ENCODE data around the gene ZSWIM6. TPM values are rescaled to one million over a fixed set of nuclear protein-coding genes. Genes with fewer than 3 reads are reported as not detected.

ZSWIM6 gene
- total RNA-seq, 1 experiment from 2014 or later: 13.2 TPM

DNA sequence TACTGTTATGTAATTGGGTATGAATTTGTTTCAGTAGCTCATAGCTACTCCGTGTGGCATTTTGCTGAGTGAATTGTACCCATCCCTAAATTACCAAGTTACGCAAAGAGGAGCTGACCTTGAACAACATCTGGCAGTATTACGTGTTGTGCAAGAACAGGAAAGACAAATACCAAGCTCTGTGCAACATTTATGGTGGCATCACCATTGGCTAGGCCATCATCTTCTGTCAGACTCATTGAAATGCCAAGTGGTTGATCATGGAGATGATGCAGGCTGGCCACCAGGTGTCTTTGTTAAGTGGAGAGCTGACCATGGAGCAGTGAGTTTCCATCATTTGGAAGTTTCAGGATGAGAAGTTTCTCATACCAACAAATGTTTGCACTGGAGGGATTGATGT, 15.0 kb downstream of the ZSWIM6 start:
- Mint-ChIP-seq H3K36me3 (ENCODE audit: insufficient read depth, unreplicated experiment) (no peaks in the 10 kb centered on the region), H3K27ac (ENCODE audit: unreplicated experiment) (no peak overlapping the region), H3K27me3 (ENCODE audit: unreplicated experiment) (no peaks in the 10 kb centered on the region), H3K9me3 (ENCODE audit: low read depth, unreplicated experiment) (no peaks in the 10 kb centered on the region), H3K4me3 (ENCODE audit: low read depth, unreplicated experiment) (no peak overlapping the region), H3K4me1 (ENCODE audit: low read depth, unreplicated experiment) (peaks cover 14% of the 10 kb centered on the region)
- CTCF ChIA-PET: interaction anchor here (0.6 kb wide), 1 partner anchor 291 kb away, joined by 3 read pairs; no protein-coding TSS in a partner anchor
- intact Hi-C loops (cut with micrococcal nuclease; ENCODE audit: unreplicated experiment): no loop called here
- TF ChIP-seq, protein P1, sequence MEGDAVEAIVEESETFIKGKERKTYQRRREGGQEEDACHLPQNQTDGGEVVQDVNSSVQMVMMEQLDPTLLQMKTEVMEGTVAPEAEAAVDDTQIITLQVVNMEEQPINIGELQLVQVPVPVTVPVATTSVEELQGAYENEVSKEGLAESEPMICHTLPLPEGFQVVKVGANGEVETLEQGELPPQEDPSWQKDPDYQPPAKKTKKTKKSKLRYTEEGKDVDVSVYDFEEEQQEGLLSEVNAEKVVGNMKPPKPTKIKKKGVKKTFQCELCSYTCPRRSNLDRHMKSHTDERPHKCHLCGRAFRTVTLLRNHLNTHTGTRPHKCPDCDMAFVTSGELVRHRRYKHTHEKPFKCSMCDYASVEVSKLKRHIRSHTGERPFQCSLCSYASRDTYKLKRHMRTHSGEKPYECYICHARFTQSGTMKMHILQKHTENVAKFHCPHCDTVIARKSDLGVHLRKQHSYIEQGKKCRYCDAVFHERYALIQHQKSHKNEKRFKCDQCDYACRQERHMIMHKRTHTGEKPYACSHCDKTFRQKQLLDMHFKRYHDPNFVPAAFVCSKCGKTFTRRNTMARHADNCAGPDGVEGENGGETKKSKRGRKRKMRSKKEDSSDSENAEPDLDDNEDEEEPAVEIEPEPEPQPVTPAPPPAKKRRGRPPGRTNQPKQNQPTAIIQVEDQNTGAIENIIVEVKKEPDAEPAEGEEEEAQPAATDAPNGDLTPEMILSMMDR (IDR thresholded peaks at IDR 0.05; ENCODE audit: unreplicated experiment): no peak
- DNase-seq: no peak
- no TSS peak for BruUV-seq (replicated peaks)

DNA sequence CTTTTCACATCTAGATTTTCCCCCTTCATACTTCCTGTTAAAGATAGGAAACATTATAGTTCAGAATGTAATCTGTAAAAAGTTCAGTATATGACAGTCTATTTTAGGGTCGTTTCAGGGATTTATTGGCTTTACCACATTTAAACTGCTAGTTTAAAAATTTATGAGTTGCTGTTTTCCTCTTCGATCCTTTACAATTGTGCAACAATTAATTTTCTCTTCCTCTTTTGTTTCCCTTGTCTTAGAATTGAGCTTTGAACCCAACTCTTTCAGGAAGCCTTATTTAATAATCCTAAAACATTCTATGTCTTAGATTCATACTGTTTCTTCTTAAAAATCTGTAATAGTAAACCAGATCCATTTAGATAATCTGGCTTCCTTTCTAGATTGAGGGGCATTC, 16.4 kb downstream of the ZSWIM6 start:
- H3K36me3 Mint-ChIP-seq (ENCODE audit: insufficient read depth, unreplicated experiment): no peaks in the 10 kb centered on the region
- H3K27me3 Mint-ChIP-seq (ENCODE audit: unreplicated experiment): no peaks in the 10 kb centered on the region
- no peak overlapping the region for H3K27ac Mint-ChIP-seq (ENCODE audit: unreplicated experiment)
- no TSS peak for BruUV-seq (replicated peaks)
- H3K4me1 Mint-ChIP-seq (ENCODE audit: low read depth, unreplicated experiment): peaks cover 26% of the 10 kb centered on the region
- CTCF ChIA-PET: interaction anchor here (0.6 to 0.7 kb wide), 2 partner anchors 41 to 44 kb away, joined by 3 to 6 read pairs; no protein-coding TSS in a partner anchor
- TF ChIP-seq, protein P1 (IDR thresholded peaks at IDR 0.05; ENCODE audit: unreplicated experiment): no peak
- H3K9me3 Mint-ChIP-seq (ENCODE audit: low read depth, unreplicated experiment): no peaks in the 10 kb centered on the region
- intact Hi-C loops (cut with micrococcal nuclease; ENCODE audit: unreplicated experiment): no loop called here
- no peak for DNase-seq
- no peak overlapping the region for H3K4me3 Mint-ChIP-seq (ENCODE audit: low read depth, unreplicated experiment)

DNA sequence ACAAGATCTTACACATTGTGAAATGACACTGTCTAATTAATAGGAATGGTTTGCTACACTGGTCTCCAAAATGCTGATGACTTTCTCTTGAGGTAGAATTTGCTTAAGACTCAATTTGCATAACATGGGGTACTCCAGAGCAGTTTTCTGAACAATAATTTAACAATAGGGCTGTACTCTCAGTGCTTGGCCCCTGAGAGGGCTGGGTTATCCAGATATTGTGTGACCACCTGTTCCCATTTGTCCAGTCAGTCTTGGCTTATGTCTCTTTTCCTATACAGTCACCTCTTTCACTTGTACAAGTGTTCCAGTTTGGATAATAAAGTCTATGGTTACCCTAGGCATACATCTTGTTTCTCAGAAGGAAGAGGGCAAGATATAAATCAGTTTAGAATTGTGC, 17.9 kb downstream of the ZSWIM6 start:
- no peak for DNase-seq
- Mint-ChIP-seq H3K27me3 (ENCODE audit: unreplicated experiment) (no peaks in the 10 kb centered on the region), H3K36me3 (ENCODE audit: insufficient read depth, unreplicated experiment) (no peaks in the 10 kb centered on the region), H3K4me3 (ENCODE audit: low read depth, unreplicated experiment) (no peak overlapping the region), H3K27ac (ENCODE audit: unreplicated experiment) (no peak overlapping the region), H3K9me3 (ENCODE audit: low read depth, unreplicated experiment) (no peaks in the 10 kb centered on the region), H3K4me1 (ENCODE audit: low read depth, unreplicated experiment) (peaks cover 26% of the 10 kb centered on the region)
- CTCF ChIA-PET: no interaction called here
- TF ChIP-seq, protein P1 (IDR thresholded peaks at IDR 0.05; ENCODE audit: unreplicated experiment): no peak
- no TSS peak for BruUV-seq (replicated peaks)
- intact Hi-C loops (cut with micrococcal nuclease; ENCODE audit: unreplicated experiment): no loop called here

DNA sequence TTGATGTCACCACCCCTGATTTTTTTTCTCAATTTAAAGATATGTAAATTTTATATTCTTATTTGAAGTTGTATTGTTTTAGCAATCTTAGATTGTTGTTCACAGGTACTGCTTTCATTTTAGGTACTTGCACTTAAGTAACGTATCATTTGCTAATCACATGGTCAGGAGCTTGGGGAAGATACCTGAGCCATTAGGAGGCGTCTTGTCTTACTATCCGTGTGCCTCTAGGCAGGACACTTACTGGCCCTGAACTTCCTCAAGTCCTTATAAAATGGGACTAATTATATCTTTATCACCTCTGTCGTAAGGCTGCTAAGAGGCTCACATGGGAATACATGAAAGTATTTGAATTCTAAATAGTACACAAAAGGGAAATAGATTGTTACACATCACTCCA, 18.5 kb downstream of the ZSWIM6 start:
- H3K4me1 Mint-ChIP-seq (ENCODE audit: low read depth, unreplicated experiment): peaks cover 26% of the 10 kb centered on the region
- no TSS peak for BruUV-seq (replicated peaks)

More for the DNA sequence above, 18.5 kb downstream of the ZSWIM6 start:
- no peak overlapping the region for H3K4me3 Mint-ChIP-seq (ENCODE audit: low read depth, unreplicated experiment)
- no peaks in the 10 kb centered on the region for H3K36me3 Mint-ChIP-seq (ENCODE audit: insufficient read depth, unreplicated experiment)
- no peaks in the 10 kb centered on the region for H3K9me3 Mint-ChIP-seq (ENCODE audit: low read depth, unreplicated experiment)
- H3K27ac Mint-ChIP-seq (ENCODE audit: unreplicated experiment): no peak overlapping the region
- intact Hi-C loops (cut with micrococcal nuclease; ENCODE audit: unreplicated experiment): no loop called here
- no peaks in the 10 kb centered on the region for H3K27me3 Mint-ChIP-seq (ENCODE audit: unreplicated experiment)
- DNase-seq: no peak
- CTCF ChIA-PET: interaction anchor here (0.5 kb wide), 1 partner anchor 54 kb away, joined by 3 read pairs; no protein-coding TSS in a partner anchor
- TF ChIP-seq, protein P1 (IDR thresholded peaks at IDR 0.05; ENCODE audit: unreplicated experiment): no peak
